GM20000 (cell line): ENCODE data around the gene PSMC5.

Experiments
- DNase-seq: peaks from one replicate; pipeline ENCODE4 v3.0.0; 2012; ENCODE audit warnings: low spot score
- CTCF ChIP-seq: IDR thresholded peaks from 2 replicates; pipeline ENCODE4 v1.5.1; 2012; ENCODE audit warnings: mild to moderate bottlenecking, control low read depth; ENCODE audit errors: extremely low read depth, missing control alignments

Gene PSMC5

GRCh38 chr17:63835167-63835720 lies 8.0 kb downstream of the PSMC5 start:
- TF ChIP-seq CTCF: no peak
- no peak for DNase-seq

- no peak for DNase-seq
- no peak for TF ChIP-seq CTCF
Measured at GRCh38 chr17:63836811-63837210, 9.6 kb downstream of the PSMC5 start.

GRCh38 chr17:63837480-63837879 lies 10.2 kb downstream of the PSMC5 start:
- no peak for DNase-seq
- no peak for TF ChIP-seq CTCF

- DNase-seq: no peak
- TF ChIP-seq CTCF: no peak
Measured at GRCh38 chr17:63837962-63838600, 10.8 kb downstream of the PSMC5 start.

- TF ChIP-seq CTCF: no peak
- DNase-seq: no peak
Measured at GRCh38 chr17:63838631-63839171, 11.5 kb downstream of the PSMC5 start.

GRCh38 chr17:63840591-63841349 lies 13.5 kb downstream of the PSMC5 start:
- TF ChIP-seq CTCF: no peak
- no peak for DNase-seq
